Epithelial cell of esophagus (primary cell): ENCODE results near the gene AXDND1.

Experiments
- DNase-seq: peaks from one replicate; pipeline ENCODE4 v3.0.0; 2010; ENCODE audit warnings: low read depth
- H3K4me3 ChIP-seq: 2 replicates; pipeline ENCODE4 v1.5.1; 2011; ENCODE audit warnings: mild to moderate bottlenecking, low read length, control low read depth
- CTCF ChIP-seq: IDR thresholded peaks from 2 replicates; pipeline ENCODE4 v1.5.1; 2011; ENCODE audit warnings: low read depth, mild to moderate bottlenecking, low read length, control low read depth, inconsistent platforms; ENCODE audit not compliant: insufficient read depth; ENCODE audit errors: missing control alignments

AXDND1 gene

GRCh38 chr1:179366093-179366800, 476 bp downstream of the AXDND1 start:
- no peak for TF ChIP-seq CTCF
- peak overlapping the region; percentile 81 for H3K4me3 ChIP-seq
- peak; percentile 14 for DNase-seq

DNA sequence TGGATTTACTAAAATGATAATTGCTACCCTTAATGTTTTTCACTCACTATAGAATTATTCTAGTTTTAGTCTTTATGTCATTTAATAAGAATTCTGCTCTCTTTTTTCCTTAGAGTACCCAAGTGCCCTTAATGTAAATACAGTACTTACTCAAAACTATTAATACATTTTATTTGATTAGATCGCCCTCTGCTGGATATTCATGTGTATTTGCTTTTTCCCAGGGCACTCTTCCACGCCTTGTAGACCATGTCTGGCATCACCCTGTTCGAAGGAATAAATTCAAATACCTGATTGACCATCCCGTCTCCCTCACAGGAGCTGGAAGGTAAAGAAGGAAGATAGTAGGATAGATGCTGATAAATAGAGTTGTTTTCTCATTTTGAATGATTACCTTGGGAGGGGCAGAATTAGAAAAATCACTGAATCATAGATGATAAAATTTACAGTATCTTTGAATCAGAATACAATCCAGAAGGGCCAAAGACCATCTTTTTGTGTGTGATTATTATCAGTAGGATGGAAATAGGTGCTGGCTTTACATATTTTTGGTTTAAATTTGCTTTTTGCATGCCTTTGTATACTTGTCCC, 4.1 kb downstream of the AXDND1 start:
- TF ChIP-seq CTCF, result peak; percentile 61
- peak; percentile 74 for DNase-seq

GRCh38 chr1:179372160-179372559, 6.4 kb downstream of the AXDND1 start:
- TF ChIP-seq CTCF, result no peak
- H3K4me3 ChIP-seq, result no peak overlapping the region
- no peak for DNase-seq

More for the DNA sequence above, 4.1 kb downstream of the AXDND1 start:
- no peak overlapping the region for H3K4me3 ChIP-seq

DNA sequence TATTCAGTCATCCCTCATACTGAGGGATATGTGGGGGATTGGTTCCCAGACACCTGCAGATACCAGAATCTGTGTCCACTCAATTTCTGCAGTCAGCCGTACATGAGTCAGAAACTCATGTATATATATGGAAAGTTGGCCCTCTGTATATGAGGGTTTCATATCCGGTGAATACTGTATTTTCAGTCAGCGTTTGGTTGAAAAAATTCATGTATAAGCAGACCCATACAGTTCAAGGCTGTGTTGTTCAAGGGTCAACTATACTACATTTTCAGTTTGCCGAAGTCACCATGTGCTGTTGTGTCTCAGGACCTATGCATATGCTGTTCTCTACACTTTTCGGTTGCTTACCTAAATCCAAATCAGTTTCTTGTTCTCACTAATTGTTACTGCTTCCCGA, 10.5 kb downstream of the AXDND1 start:
- TF ChIP-seq CTCF, result no peak
- DNase-seq, result no peak
- H3K4me3 ChIP-seq, result no peak overlapping the region

GRCh38 chr1:179380299-179380698, 14.5 kb downstream of the AXDND1 start:
- no peak overlapping the region for H3K4me3 ChIP-seq
- no peak for TF ChIP-seq CTCF
- peak; percentile 45 for DNase-seq

- TF ChIP-seq CTCF, result no peak
- no peak for DNase-seq
These were observed 18.3 kb downstream of the AXDND1 start for GRCh38 chr1:179384027-179384426.

DNA sequence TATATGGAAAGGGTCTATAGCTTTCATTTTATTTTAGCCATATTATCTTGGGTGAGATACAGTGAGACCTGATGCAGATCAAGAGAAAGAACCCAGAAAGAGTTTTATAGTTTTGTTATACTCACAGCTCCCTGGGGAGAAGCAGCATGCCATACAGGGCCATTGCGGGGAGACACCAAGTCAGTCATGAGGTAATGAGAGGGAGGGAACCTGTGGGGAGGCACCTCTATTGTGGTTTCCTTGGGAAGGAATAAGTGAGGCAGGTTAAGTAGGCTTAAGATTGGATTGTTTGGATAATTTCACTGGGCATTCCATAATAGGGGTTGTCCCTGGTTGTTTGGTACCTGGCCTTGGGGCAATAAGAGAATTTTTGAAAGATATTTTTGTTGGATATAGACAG, 19.7 kb downstream of the AXDND1 start:
- no peak for TF ChIP-seq CTCF
- DNase-seq, result no peak
- H3K4me3 ChIP-seq, result no peak overlapping the region

More at GRCh38 chr1:179384027-179384426, 18.3 kb downstream of the AXDND1 start:
- H3K4me3 ChIP-seq, result no peak overlapping the region
